Caki2 (cell line): ENCODE measurements around the gene SMIM14. TPM values are rescaled to one million over a fixed set of nuclear protein-coding genes. Genes with fewer than 3 reads are reported as not detected.
A peak's percentile ranks its signal among the peaks of the same experiment; 100 is the strongest.
"Not testable (repeated sequence)": the region's sequence is repeated elsewhere in the genome, so short reads cannot be mapped to it uniquely, and the experiment has no call there.

Experiments used
- DNase-seq: peaks from one replicate; pipeline ENCODE4 v3.0.0-alpha.2; 2015; ENCODE audit warnings: low read depth
- in situ Hi-C: cut with HindIII; loops from 2 replicates; pipeline ENCODE4 v1.10.0; 2016; ENCODE audit warnings: low sequenced_read_pairs, low pct_unique_long_range_greater_than_20kb, mixed read lengths
- total RNA-seq: library from RNA; depleted of rRNA; stranded (reverse); fragments of >200 nt; shearing (Covaris generic); gene quantifications from 2 replicates; pipeline ENCODE4 v1.2.3, GENCODE V29; 2014; ENCODE audit warnings: low replicate concordance

Gene SMIM14
- total RNA-seq, 1 experiment from 2014 or later, result 97.2 TPM

DNA sequence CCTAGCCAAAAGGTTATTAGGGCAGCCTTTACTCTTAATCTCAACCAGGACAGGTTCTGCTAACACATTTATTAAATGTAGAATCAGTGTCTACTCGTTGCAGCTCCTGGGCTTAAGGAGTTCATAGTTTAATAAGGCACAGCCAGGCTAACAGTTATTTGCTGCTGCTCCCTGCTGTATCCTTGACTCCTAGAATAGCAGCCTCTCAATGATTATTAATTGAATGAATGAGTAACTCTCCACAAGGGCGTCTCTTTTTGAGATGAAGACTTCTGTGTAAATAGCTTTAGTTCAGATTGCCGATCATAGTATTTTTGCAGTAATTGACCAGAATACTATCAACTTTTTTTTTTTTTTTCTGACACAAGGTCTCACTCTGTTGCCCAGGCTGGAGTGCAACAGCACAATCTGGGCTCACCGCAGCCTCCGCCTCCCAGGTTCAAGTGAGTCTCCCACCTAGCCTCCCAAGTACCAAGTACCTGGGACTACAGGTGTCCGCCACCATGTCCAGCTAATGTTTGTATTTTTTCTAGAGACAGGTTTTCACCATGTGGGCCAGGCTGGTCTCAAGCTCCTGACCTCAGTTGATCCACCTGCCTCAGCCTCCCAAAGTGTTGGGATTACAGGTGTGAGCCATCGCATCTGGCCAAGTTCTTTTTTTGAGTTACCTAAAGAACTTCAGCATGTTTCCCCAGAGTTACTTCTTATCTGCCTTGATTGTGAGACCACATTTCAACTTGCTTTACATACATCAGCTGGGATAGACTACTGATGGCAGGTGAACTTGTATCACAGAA, 114.3 kb downstream of the SMIM14 start:
- DNase-seq, result peak; percentile 65
- in situ Hi-C loops, result no loop called here

DNA sequence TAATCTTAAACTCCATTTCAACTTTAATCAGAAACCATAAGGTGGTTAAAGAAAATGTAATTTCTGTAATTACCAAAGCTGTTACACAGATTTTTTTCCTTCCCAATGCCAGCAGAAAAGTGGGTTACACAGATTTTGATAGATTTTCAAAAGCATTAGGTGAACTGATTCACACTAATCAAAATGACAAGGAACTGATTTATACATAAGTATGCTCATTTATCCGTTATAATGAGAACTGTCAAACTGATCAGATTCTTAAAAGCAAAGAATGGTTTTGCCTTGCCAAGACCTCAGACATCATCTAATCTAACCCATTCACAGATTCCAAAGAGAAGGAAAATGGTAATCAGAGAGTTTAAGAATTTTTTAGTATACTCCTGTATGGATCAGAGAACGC, 116.6 kb downstream of the SMIM14 start:
- in situ Hi-C loops, result no loop called here
- DNase-seq, result no peak

DNA sequence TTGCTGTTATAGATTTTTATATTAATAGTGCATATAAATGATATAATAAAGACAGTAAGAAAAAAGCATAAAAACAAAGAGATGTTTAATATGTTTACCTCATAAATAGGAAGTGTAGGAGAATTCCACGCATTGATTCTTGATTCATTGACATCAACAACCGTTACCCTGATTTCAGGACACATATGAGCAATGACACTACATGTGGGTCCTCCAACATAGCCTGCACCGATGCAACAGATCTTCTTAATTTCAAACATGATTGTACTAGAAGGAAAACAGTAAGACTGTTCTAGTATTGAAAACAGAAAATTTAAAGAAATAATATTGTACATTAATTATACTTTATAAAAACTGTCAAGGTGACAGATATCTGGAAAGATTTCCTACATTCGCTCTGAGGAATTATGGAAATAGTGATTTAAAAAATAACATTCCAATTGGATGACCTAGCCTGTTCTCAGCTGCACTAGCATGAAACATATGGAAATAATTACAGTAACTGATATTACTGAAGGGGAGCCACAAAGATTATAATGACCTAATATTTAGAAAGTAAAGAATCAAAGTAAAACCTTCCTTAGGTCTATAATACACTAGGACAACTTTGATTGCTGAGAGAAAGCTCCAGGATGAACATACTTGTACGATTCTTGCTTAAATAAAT, 117.3 kb downstream of the SMIM14 start:
- DNase-seq, result no peak
- in situ Hi-C loops, result no loop called here

DNA sequence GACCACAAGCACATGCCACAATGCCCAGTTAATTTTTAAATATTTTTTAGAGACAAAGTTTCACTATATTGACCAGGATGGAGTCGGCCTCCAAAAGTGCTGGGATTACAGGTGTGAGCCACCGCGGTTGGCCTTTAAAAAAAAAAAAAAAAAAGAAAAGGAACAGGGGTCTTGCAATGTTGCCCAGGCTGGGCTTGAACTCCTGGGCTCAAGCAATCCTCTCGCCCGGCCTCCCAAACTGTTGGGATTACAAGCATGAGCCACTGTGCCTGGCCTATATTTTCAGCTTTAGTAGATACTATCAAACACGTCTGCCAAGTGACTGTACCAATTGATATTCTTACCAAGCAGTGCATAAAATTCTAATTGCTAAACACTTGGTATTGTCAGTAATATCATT, 120.2 kb downstream of the SMIM14 start:
- in situ Hi-C loops, result no loop called here
- no peak for DNase-seq

DNA sequence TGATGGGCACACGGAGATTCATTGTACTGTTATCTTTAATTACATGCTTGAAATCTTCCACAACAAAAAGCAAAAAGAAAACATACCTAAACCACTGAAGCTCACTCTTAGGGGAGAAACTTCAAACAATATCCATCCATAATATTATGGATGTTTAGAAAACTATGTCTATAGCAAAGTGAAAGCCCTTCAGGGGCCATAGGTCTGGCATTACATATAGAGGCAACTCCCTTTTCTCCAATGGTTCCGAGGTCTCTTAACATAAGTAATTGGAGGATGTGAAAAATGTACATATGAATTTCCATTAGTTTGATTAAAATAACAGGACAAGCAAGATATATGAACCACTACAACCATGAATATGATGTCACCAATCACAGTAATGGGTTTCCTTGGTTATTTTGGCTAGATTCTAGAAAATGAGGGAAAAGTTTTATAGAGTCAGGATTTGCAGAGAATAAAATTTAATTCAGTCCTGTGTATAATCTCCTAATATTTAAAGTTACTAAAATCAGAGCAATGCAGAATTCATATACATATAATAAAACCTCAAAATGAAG, 122.2 kb downstream of the SMIM14 start:
- in situ Hi-C loops, result no loop called here
- DNase-seq, result no peak

DNA sequence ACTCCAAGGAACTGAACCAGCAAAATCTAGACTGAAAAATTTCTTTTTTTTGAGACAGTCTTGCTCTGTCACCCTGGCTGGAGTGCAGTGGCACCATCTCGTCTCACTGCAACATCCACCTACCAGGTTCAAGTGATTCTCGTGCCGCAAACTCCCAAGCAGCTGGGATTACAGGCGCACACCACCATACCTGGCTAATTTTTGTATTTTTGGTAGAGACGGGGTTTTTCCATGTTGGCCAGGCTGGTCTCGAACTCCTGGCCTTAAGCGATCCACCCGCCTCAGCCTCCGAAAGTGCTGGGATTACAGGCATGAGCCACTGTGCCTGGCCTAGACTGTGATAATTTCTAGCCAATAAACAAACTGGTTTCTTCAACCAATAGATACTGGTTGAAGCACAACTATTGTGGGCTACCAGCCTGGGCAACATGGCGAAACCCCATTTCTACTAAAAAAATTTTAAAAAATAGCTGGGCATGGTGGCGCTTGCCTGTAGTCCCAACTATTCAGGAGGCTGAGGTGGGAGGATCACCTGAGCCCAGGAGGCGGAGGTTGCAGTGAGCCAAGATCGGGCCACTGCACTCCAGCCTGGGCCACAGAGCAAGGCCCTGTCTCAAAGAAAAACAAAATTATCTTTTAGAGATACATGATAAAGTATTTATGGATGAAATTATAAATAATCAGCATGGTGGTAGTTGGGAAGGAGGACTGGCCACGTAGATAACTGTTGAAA, 122.8 kb downstream of the SMIM14 start:
- DNase-seq, in situ Hi-C loops: not testable (repeated sequence)

DNA sequence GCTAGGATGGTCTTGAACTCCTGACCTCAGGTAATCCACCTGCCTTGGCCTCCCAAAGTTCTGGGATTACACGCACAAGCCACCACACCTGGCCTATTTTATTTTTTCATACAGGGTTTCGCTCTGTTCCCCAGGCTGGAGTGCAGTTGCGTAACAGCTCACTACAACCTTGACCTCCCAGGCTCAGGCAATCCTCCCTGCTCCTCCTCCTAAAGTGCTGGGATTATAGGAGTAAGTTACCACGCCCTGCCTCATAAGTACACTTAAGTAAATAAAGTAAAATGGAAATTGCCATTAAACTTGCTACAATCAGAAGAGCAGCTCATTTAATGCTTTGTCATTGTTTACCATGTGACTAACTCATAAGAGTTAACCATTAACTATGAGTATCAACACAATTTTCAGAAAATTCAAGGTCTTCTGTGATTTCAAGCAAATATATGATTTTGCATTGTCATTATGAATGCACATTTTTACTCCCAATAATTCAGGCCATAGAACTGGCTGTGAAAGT, 123.7 kb downstream of the SMIM14 start:
- DNase-seq, result peak; percentile 92
- in situ Hi-C loops, result no loop called here

DNA sequence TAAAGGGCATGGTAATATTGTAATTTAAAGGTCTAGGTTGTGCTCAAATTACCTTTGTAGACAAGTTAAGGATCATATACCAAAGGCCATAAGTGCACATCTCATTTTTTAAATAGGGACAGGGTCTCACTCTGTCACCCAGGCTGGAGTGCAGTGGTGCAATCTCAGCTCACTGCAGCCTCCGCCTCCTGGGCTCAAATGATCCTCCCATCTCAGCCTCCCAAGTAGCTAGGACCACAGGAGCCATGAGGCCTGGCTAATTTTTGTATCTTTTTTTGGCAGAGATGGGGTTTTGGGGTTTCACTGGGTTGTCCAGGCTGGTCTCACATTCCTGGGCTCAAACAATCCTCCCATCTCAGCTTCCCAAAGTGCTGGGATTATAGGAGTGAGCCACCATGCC, 124.4 kb downstream of the SMIM14 start:
- in situ Hi-C loops, result not testable (repeated sequence)

DNA sequence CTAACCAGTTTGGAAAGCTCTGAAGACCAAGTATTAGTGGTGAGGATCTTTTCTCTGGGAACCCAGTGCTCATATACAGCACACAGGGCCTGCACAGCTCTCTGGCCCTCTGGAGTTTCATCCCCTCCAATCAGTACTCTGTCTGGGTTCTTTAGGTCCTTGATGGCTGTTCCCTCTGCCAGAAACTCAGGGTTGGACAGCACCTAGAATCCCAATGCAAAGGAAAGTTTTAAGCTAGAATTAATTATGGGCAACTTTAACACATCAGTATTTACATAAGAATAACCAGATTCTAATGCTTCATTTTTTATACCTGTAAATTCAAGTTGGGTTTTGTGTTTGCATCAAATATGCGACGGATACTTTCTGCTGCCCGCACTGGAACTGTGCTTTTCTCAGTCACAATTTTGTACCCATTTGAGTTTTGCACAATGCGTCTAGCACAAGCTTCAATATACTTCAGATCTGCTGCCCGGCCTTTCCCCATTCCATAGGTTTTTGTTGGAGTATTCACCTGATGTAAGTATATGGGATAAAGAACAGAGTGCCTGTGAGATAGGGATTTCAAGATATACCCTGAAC, 128.2 kb downstream of the SMIM14 start:
- in situ Hi-C loops, result no loop called here
- no peak for DNase-seq

More for the DNA sequence above, 124.4 kb downstream of the SMIM14 start:
- DNase-seq, result not testable (repeated sequence)

DNA sequence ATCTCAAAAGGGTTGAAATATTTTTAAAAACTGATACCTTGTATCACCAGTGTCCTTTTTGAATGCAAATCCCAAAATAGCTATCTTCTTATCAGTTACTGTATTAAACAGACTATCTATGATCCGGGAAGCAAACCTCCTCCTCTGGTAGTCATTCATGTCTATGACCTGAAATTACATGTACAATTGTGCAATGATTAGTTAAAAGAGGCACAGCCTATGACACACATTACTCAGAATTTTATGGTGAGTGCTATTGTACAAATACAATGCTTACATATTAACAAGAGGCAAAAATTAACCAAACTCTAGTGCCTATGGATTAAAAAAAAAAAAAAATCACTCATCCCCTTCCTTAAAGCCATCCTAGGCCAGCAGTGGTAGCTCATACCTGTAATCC, 133.1 kb downstream of the SMIM14 start:
- in situ Hi-C loops, result no loop called here
- DNase-seq, result peak; percentile 73

DNA sequence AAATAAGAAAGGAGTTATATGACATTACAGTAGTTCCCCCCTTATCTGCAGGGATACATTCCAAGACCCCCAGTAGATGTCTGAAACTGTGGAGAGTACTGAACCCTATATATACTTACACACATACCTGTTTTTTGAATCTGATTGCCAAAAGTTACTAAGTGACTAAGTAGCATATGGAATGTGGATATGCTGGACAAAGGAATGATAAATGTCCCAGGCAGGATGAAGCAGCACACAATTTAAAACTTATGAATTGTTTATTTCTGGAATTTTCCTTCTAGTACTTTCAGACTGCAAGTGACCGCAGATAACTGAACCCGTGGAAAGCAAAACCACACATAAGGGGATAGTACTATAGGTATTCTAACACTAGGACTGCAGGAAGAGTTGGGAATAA, 134.1 kb downstream of the SMIM14 start:
- no peak for DNase-seq
- in situ Hi-C loops, result no loop called here

DNA sequence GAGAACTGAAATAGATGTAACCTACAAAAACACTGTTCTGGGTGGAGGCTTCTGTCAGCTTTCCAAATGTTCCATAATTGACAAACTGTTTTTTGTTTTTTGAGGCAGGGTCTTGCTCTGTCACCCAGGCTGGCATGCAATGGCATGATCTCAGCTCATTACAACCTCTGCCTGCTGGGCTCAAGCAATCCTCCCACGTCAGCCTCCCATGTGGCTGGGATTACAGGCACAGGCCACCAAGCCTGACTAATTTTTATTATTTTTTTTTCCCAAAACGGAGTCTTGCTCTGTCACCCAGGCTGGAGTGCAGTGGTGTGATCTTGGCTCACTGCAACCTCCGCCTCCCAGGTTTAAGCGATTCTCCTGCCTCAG, 136.0 kb downstream of the SMIM14 start:
- DNase-seq, in situ Hi-C loops: not testable (repeated sequence)

DNA sequence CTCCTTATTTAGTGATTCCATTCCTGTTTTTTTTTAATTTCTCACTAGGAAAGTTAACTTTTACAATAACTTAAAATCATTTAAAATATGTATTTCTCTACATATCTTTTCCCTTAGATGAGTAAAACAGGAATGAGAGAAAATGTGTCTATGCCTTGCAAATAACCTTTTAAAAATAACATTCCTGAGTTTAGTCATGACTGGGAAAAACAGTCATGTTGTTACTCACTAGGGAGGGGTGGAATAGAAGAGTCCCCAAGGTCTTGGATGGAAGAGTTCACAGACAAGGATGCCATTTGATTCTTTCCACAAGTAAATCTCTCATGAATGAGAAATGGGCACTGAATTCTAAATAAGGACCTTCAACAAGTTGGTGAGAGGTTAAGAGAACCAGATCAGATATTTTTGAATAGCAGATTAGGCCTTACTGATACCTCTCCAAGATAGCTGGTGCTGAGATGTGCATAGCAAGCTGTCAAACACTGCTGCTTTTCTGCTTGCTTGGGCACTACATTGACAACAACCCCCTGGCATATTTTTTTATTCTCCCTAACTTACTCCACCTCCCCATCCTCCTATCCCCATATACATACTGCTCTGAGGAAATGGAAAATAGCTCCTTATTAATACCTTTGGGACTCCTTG, 136.5 kb downstream of the SMIM14 start:
- in situ Hi-C loops, result no loop called here
- DNase-seq, result peak; percentile 73

DNA sequence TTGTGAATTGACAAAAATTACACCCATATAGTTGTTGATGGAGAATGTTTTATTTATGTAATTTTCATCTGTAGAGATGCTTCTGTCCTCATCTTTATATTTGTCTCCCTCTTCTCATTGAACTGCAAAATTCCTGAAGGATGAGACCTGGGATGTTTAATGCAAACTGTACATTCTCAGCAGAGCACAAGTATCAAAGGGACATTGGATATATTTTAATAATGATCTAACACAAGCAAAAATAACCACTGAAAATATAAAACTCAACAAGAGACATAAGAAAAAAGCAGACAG, 140.0 kb downstream of the SMIM14 start:
- in situ Hi-C loops, result no loop called here

DNA sequence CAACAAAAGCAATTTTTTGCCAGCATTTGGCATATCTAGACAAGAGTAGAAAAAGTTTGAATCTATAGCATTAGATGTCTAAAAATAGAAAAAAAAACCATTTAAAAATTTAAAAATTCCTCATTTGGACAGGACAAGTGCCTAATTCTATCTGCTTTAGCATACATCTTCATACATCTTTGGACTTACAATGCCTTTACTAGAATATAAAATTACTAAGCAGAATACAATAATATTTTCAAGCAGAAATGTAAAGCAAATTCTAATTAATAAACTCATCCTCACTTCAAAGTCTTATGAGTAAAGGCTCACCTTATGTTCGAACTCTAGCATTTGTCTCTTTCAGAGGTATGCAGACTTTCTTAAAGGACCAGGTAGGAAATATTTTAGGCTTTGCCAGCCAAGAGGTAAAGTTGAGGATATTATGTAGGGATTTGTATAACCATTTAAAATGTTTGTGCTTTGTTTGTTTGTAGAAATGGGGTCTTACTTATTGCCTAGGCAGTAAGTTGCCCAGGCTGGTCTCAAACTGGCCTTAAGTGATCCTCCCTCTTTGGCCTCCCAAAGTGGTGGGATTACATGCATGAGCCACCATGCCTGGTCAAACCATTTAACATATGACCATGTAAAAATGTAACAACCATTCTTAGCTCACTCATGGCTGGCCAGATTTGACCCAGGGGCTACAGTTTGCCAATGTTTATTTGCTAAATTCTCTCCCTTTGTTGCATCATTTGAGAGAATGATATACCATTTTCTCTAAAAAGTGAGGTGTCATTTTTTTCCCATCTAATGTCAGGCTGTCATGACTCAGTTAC, 140.5 kb downstream of the SMIM14 start:
- in situ Hi-C loops, result no loop called here
- peak; percentile 55 for DNase-seq

More for the DNA sequence above, 140.0 kb downstream of the SMIM14 start:
- DNase-seq, result no peak
